Gastrocnemius medialis (tissue), 4 donors: ENCODE data around the gene VPS41. TPM values are rescaled to one million over a fixed set of nuclear protein-coding genes. Genes with fewer than 3 reads are reported as not detected.

Experiments
- ATAC-seq, 2 donors: fragments of 150-250 bp; one replicate each; pipeline ENCODE4 v1.9.1; 2016
- DNase-seq, 2 donors: peaks; one replicate each; pipeline ENCODE4 v3.0.0-alpha.2; 2019
- H3K27ac ChIP-seq, 4 donors: fragments of 200-600 bp; sonication (generic); 1 replicate in 1 of 4; 2 replicates in 3 of 4; pipeline ENCODE4 v1.5.1; 2016 to 2018; ENCODE audit warnings: mild to moderate bottlenecking in 2 of 4, moderate library complexity in 1 of 4
- H3K27me3 ChIP-seq, 3 donors: fragments of 200-600 bp; sonication (generic) in 2 of 3; 1 replicate in 1 of 3; 2 replicates in 2 of 3; pipeline versions ENCODE4 v1.5.1 to v1.6.0; 2016 to 2019; ENCODE audit warnings: mild to moderate bottlenecking in 1 of 3, moderate library complexity in 1 of 3
- H3K36me3 ChIP-seq, 2 donors: fragments of 200-600 bp; sonication (generic) in 1 of 2; one replicate each; pipeline ENCODE4 v1.5.1; 2017 to 2018
- H3K4me1 ChIP-seq, 2 donors: fragments of 200-600 bp; sonication (generic) in 1 of 2; one replicate each; pipeline ENCODE4 v1.5.1; 2016 to 2017; ENCODE audit warnings: mild to moderate bottlenecking in 2 of 2
- H3K4me3 ChIP-seq, 4 donors: fragments of 200-600 bp; sonication (generic) in 3 of 4; 1 replicate in 1 of 4; 2 replicates in 3 of 4; pipeline ENCODE4 v1.5.1; 2016 to 2019; ENCODE audit warnings: mild to moderate bottlenecking in 2 of 4
- H3K9me3 ChIP-seq, 3 donors: fragments of 200-600 bp; sonication (generic) in 2 of 3; 1 replicate in 1 of 3; 2 replicates in 2 of 3; pipeline ENCODE4 v1.5.1; 2016 to 2019
- CTCF ChIP-seq, 5 experiments: fragments of 450-650 bp in 3 of 5; fragments of 200-600 bp in 2 of 5; sonication (generic) in 2 of 5; IDR thresholded peaks in 4 of 5; conservative IDR thresholded peaks in 1 of 5; 1 replicate in 4 of 5; 2 replicates in 1 of 5; pipeline ENCODE4 v1.5.1; 2016 to 2019; ENCODE audit warnings: antibody characterized with exemption in 5 of 5, mild to moderate bottlenecking in 3 of 5, moderate library complexity in 3 of 5
- POLR2A ChIP-seq, 2 donors: fragments of 450-650 bp; IDR thresholded peaks; one replicate each; pipeline ENCODE4 v1.6.1; 2017; ENCODE audit warnings: antibody characterized with exemption in 2 of 2, mild to moderate bottlenecking in 2 of 2, moderate library complexity in 2 of 2
- in situ Hi-C, 4 donors: fragments of 200-750 bp; cut with MboI; loops; one replicate each; pipeline versions ENCODE4 v1.15.0 to v1.8.0; 2017; ENCODE audit warnings: low sequenced_read_pairs in 4 of 4
- intact Hi-C: fragments of 100-400 bp; cut with DNase I; formaldehyde crosslinking; loops from one replicate; pipeline ENCODE4 v1.15.1; 2023; ENCODE audit warnings: low total_unique reads
- total RNA-seq, 4 donors: library from RNA; depleted of rRNA; stranded (reverse); fragments of >200 nt; gene quantifications; one replicate each; pipeline versions ENCODE4 v1.1.0 to v1.2.3, GENCODE V29; 2016

VPS41 gene
- total RNA-seq, 4 donors from 2014 or later = 6.3 to 15.3 (median 11.6) TPM

GRCh38 chr7:38889872-38890432 is 19.0 kb downstream of the VPS41 start:
- Histone ChIP-seq H3K27ac (no peak overlapping the region), H3K4me3 (no peak overlapping the region), H3K36me3 (no peaks in the 10 kb centered on the region), H3K4me1 (no peaks in the 10 kb centered on the region), H3K27me3 (no peaks in the 10 kb centered on the region), H3K9me3 (no peaks in the 10 kb centered on the region)
- ATAC-seq (no peak), DNase-seq (no peak)
- TF ChIP-seq CTCF (IDR thresholded peaks at IDR 0.05 in 4 of 5, conservative IDR thresholded peaks at IDR 0.05 in 1 of 5) (peak in 1 of 5 experiments; percentile 20), POLR2A (IDR thresholded peaks at IDR 0.05) (no peak)
- in situ Hi-C loops = no loop called here
- intact Hi-C loops = no loop called here

- ATAC-seq (no peak), DNase-seq (no peak)
- Histone ChIP-seq H3K4me3 (no peak overlapping the region), H3K27ac (no peak overlapping the region), H3K27me3 (no peaks in the 10 kb centered on the region), H3K9me3 (no peaks in the 10 kb centered on the region), H3K36me3 (no peaks in the 10 kb centered on the region), H3K4me1 (no peaks in the 10 kb centered on the region)
- in situ Hi-C loops (no loop called here), intact Hi-C loops (no loop called here)
- TF ChIP-seq CTCF (IDR thresholded peaks at IDR 0.05 in 4 of 5, conservative IDR thresholded peaks at IDR 0.05 in 1 of 5) (no peak), POLR2A (IDR thresholded peaks at IDR 0.05) (no peak)
These were observed 19.9 kb downstream of the VPS41 start for GRCh38 chr7:38889079-38889478.

GRCh38 chr7:38886265-38886664 is 22.7 kb downstream of the VPS41 start:
- no peak for ATAC-seq
- in situ Hi-C loops = no loop called here
- intact Hi-C loops = no loop called here

GRCh38 chr7:38883706-38884105 is 25.3 kb downstream of the VPS41 start:
- no peaks in the 10 kb centered on the region for H3K36me3 ChIP-seq
- H3K27me3 ChIP-seq = no peaks in the 10 kb centered on the region
- H3K4me3 ChIP-seq = no peak overlapping the region
- ATAC-seq (no peak), DNase-seq (no peak)
- no peaks in the 10 kb centered on the region for H3K4me1 ChIP-seq
- no peaks in the 10 kb centered on the region for H3K9me3 ChIP-seq
- no peak for TF ChIP-seq CTCF (IDR thresholded peaks at IDR 0.05 in 4 of 5, conservative IDR thresholded peaks at IDR 0.05 in 1 of 5)
- no peak for TF ChIP-seq POLR2A (IDR thresholded peaks at IDR 0.05)
- intact Hi-C loops = no loop called here
- no peak overlapping the region for H3K27ac ChIP-seq
- in situ Hi-C loops = no loop called here

More at GRCh38 chr7:38886265-38886664, 22.7 kb downstream of the VPS41 start:
- DNase-seq = no peak
- H3K36me3 ChIP-seq = no peaks in the 10 kb centered on the region
- no peaks in the 10 kb centered on the region for H3K4me1 ChIP-seq
- H3K27me3 ChIP-seq = no peaks in the 10 kb centered on the region
- H3K27ac ChIP-seq = no peak overlapping the region
- H3K9me3 ChIP-seq = no peaks in the 10 kb centered on the region
- H3K4me3 ChIP-seq = no peak overlapping the region
- TF ChIP-seq POLR2A (IDR thresholded peaks at IDR 0.05) (no peak), CTCF (IDR thresholded peaks at IDR 0.05 in 4 of 5, conservative IDR thresholded peaks at IDR 0.05 in 1 of 5) (no peak)
